GM23338 (cell line): ENCODE results near the gene KCNAB3. TPM values are rescaled to one million over a fixed set of nuclear protein-coding genes. Genes with fewer than 3 reads are reported as not detected.

Experiments used
- ATAC-seq: fragments of 200-7000 bp; cut with Tn5 transposase; 3 replicates; pipeline ENCODE4 v1.9.1; 2020
- DNase-seq: peaks from one replicate; pipeline ENCODE4 v3.0.0-alpha.2; 2015; ENCODE audit warnings: low spot score
- H2AFZ ChIP-seq: fragments of 200-600 bp; sonication (generic); 2 replicates; pipeline ENCODE4 v1.8.0; 2016; ENCODE audit warnings: antibody characterized with exemption, mild to moderate bottlenecking, moderate library complexity
- H3F3A ChIP-seq: fragments of 200-600 bp; sonication (generic); replicated peaks from 2 replicates; pipeline ENCODE4 v1.8.0; 2017; ENCODE audit warnings: antibody characterized with exemption, mixed run types, low read depth
- H3K27ac ChIP-seq: fragments of 200-600 bp; sonication (generic); 2 replicates; pipeline ENCODE4 v1.6.1; 2016; ENCODE audit warnings: low read depth
- H3K27me3 ChIP-seq: fragments of 200-600 bp; sonication (generic); 2 replicates; pipeline ENCODE4 v1.8.0; 2016; ENCODE audit warnings: mild to moderate bottlenecking, mixed run types, moderate library complexity; ENCODE audit not compliant: insufficient read depth
- H3K36me3 ChIP-seq: fragments of 200-600 bp; sonication (generic); 2 replicates; pipeline ENCODE4 v1.8.0; 2016; ENCODE audit warnings: mild to moderate bottlenecking; ENCODE audit not compliant: insufficient read depth
- H3K4me1 ChIP-seq: fragments of 200-600 bp; sonication (generic); 2 replicates; pipeline ENCODE4 v1.8.0; 2016; ENCODE audit warnings: mild to moderate bottlenecking, moderate library complexity; ENCODE audit not compliant: insufficient read depth
- H3K4me2 ChIP-seq: fragments of 200-600 bp; sonication (generic); 2 replicates; pipeline ENCODE4 v1.7.1; 2017; ENCODE audit warnings: mixed run types
- H3K4me3 ChIP-seq: fragments of 200-600 bp; sonication (generic); 2 replicates; pipeline ENCODE4 v1.6.1; 2016; ENCODE audit warnings: mixed run types
- H3K79me2 ChIP-seq: fragments of 200-600 bp; sonication (generic); replicated peaks from 2 replicates; pipeline ENCODE4 v1.8.0; 2017; ENCODE audit warnings: mild to moderate bottlenecking; ENCODE audit not compliant: insufficient read depth
- H3K9me2 ChIP-seq: fragments of 200-600 bp; sonication (generic); 2 replicates; pipeline ENCODE4 v1.8.0; 2017; ENCODE audit not compliant: insufficient read depth
- H4K20me1 ChIP-seq: fragments of 200-600 bp; sonication (generic); replicated peaks from 2 replicates; pipeline ENCODE4 v1.8.0; 2017; ENCODE audit warnings: mild to moderate bottlenecking; ENCODE audit not compliant: insufficient read depth
- H3K27ac Mint-ChIP-seq: 2 replicates; pipeline ENCODE4 v1.8.0; 2020; ENCODE audit warnings: inconsistent platforms, mild to moderate bottlenecking, moderate library complexity, mixed read lengths
- H3K27me3 Mint-ChIP-seq: 3 replicates; pipeline ENCODE4 v1.8.0; 2022; ENCODE audit warnings: low read depth, mild to moderate bottlenecking, moderate library complexity, mixed read lengths, inconsistent platforms; ENCODE audit not compliant: insufficient read depth, poor library complexity
- H3K36me3 Mint-ChIP-seq: 3 replicates; pipeline ENCODE4 v1.8.0; 2021; ENCODE audit warnings: low read depth, mild to moderate bottlenecking, inconsistent platforms, moderate library complexity, mixed read lengths
- H3K4me1 Mint-ChIP-seq: 3 replicates; pipeline ENCODE4 v1.8.0; 2020; ENCODE audit warnings: mild to moderate bottlenecking, inconsistent platforms, mixed read lengths
- H3K4me3 Mint-ChIP-seq: 3 replicates; pipeline ENCODE4 v1.8.0; 2021; ENCODE audit warnings: moderate library complexity, mild to moderate bottlenecking, inconsistent platforms, mixed read lengths
- H3K9me3 Mint-ChIP-seq: 3 replicates; pipeline ENCODE4 v1.8.0; 2020; ENCODE audit warnings: moderate library complexity, mild to moderate bottlenecking, inconsistent platforms, mixed read lengths
- CREB1 ChIP-seq: fragments of 250-450 bp; sonication (Bioruptor Pico); IDR thresholded peaks from 2 replicates; pipeline ENCODE4 v1.5.0; 2020; ENCODE audit warnings: low read depth, mild to moderate bottlenecking, moderate library complexity
- EZH2 ChIP-seq: fragments of 200-600 bp; sonication (generic); IDR thresholded peaks from one replicate; pipeline ENCODE4 v1.8.0; 2017; ENCODE audit warnings: antibody characterized with exemption, mild to moderate bottlenecking, low read depth; ENCODE audit not compliant: unreplicated experiment
- EZH2phosphoT487 ChIP-seq: fragments of 200-600 bp; sonication (generic); IDR thresholded peaks from one replicate; pipeline ENCODE4 v1.8.1; 2018; ENCODE audit warnings: antibody characterized with exemption; ENCODE audit not compliant: unreplicated experiment
- JUNB ChIP-seq: IDR thresholded peaks from one replicate; pipeline ENCODE4 v1.6.1; 2016; ENCODE audit warnings: antibody characterized with exemption; ENCODE audit not compliant: unreplicated experiment
- NANOG ChIP-seq: IDR thresholded peaks from 2 replicates; pipeline ENCODE4 v1.6.1; 2016; ENCODE audit warnings: antibody characterized with exemption, borderline replicate concordance
- POLR2AphosphoS5 ChIP-seq: IDR thresholded peaks from 2 replicates; pipeline ENCODE4 v1.6.1; 2016; ENCODE audit warnings: antibody characterized with exemption, low read depth
- STAT1 ChIP-seq: IDR thresholded peaks from one replicate; pipeline ENCODE4 v1.6.1; 2016; ENCODE audit warnings: antibody characterized with exemption; ENCODE audit not compliant: unreplicated experiment
- ZNF114 ChIP-seq: fragments of 250-450 bp; sonication (Bioruptor Pico); IDR thresholded peaks from 2 replicates; pipeline ENCODE4 v1.5.0; 2020; ENCODE audit warnings: mild to moderate bottlenecking, moderate library complexity
- ZNF331 ChIP-seq: fragments of 250-450 bp; sonication (Bioruptor Pico); IDR thresholded peaks from 2 replicates; pipeline ENCODE4 v1.5.0; 2020; ENCODE audit warnings: low read depth, mild to moderate bottlenecking, moderate library complexity
- polyA plus RNA-seq: library from polyadenylated mRNA; unstranded; fragments of >200 nt; fragmentation: Nextera tagmentation; extraction: Ambion mirVana; gene quantifications from 2 replicates; pipeline ENCODE4 v1.2.1, GENCODE V29; 2016
- total RNA-seq: library from RNA; depleted of rRNA; stranded (reverse); fragments of >200 nt; shearing (Covaris generic); gene quantifications from 2 replicates; pipeline ENCODE4 v1.2.3, GENCODE V29; 2014
- TF ChIP-seq, protein P1 (sequence below): fragments of 250-450 bp; sonication (Bioruptor Pico); IDR thresholded peaks from 2 replicates; pipeline ENCODE4 v1.5.0; 2020; ENCODE audit warnings: mild to moderate bottlenecking, moderate library complexity
- TF ChIP-seq, protein P2 (sequence below): IDR thresholded peaks from one replicate; pipeline ENCODE4 v1.6.1; 2018; ENCODE audit warnings: antibody characterized with exemption; ENCODE audit not compliant: unreplicated experiment
- TF ChIP-seq, protein P3 (sequence below), 2 experiments: fragments of 200-600 bp in 1 of 2; sonication (generic) in 1 of 2; conservative IDR thresholded peaks; 2 replicates each; pipeline versions ENCODE4 v1.5.1 to v1.6.1; 2016 to 2017; ENCODE audit warnings: antibody characterized with exemption in 2 of 2, low read depth in 2 of 2, mild to moderate bottlenecking in 2 of 2, moderate library complexity in 1 of 2
- TF ChIP-seq, protein P4 (sequence below): IDR thresholded peaks from 2 replicates; pipeline ENCODE4 v1.6.1; 2016; ENCODE audit warnings: antibody characterized with exemption

Gene KCNAB3
- total and polyA plus RNA-seq, 2 experiments from 2014 or later: 0.45 to 1.0 TPM

DNA sequence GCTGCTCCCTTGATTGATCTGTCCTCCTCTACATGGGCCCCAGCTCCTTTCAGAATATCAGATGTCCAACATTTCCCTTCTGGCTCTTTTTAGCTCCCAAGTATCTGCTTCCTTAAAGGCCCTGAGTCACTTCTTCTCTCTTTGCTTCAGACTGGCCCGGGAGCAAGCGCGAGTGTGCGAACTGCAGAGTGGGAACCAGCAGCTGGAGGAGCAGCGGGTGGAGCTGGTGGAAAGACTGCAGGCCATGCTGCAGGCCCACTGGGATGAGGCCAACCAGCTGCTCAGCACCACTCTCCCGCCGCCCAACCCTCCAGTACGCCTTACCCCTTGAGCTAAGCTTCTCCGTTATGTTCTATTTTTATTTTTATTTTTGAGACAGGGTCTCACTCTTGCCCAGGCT is 14.7 kb upstream of the KCNAB3 start:
- ATAC-seq: no peak
- H3K27me3 Mint-ChIP-seq: peaks cover 5% of the 10 kb centered on the region
- no peaks in the 10 kb centered on the region for H3K4me1 ChIP-seq
- DNase-seq: no peak
- H3F3A ChIP-seq: no peaks in the 10 kb centered on the region
- no peak overlapping the region for H3K4me2 ChIP-seq
- no peaks in the 10 kb centered on the region for H3K9me2 ChIP-seq
- TF ChIP-seq, protein P1, sequence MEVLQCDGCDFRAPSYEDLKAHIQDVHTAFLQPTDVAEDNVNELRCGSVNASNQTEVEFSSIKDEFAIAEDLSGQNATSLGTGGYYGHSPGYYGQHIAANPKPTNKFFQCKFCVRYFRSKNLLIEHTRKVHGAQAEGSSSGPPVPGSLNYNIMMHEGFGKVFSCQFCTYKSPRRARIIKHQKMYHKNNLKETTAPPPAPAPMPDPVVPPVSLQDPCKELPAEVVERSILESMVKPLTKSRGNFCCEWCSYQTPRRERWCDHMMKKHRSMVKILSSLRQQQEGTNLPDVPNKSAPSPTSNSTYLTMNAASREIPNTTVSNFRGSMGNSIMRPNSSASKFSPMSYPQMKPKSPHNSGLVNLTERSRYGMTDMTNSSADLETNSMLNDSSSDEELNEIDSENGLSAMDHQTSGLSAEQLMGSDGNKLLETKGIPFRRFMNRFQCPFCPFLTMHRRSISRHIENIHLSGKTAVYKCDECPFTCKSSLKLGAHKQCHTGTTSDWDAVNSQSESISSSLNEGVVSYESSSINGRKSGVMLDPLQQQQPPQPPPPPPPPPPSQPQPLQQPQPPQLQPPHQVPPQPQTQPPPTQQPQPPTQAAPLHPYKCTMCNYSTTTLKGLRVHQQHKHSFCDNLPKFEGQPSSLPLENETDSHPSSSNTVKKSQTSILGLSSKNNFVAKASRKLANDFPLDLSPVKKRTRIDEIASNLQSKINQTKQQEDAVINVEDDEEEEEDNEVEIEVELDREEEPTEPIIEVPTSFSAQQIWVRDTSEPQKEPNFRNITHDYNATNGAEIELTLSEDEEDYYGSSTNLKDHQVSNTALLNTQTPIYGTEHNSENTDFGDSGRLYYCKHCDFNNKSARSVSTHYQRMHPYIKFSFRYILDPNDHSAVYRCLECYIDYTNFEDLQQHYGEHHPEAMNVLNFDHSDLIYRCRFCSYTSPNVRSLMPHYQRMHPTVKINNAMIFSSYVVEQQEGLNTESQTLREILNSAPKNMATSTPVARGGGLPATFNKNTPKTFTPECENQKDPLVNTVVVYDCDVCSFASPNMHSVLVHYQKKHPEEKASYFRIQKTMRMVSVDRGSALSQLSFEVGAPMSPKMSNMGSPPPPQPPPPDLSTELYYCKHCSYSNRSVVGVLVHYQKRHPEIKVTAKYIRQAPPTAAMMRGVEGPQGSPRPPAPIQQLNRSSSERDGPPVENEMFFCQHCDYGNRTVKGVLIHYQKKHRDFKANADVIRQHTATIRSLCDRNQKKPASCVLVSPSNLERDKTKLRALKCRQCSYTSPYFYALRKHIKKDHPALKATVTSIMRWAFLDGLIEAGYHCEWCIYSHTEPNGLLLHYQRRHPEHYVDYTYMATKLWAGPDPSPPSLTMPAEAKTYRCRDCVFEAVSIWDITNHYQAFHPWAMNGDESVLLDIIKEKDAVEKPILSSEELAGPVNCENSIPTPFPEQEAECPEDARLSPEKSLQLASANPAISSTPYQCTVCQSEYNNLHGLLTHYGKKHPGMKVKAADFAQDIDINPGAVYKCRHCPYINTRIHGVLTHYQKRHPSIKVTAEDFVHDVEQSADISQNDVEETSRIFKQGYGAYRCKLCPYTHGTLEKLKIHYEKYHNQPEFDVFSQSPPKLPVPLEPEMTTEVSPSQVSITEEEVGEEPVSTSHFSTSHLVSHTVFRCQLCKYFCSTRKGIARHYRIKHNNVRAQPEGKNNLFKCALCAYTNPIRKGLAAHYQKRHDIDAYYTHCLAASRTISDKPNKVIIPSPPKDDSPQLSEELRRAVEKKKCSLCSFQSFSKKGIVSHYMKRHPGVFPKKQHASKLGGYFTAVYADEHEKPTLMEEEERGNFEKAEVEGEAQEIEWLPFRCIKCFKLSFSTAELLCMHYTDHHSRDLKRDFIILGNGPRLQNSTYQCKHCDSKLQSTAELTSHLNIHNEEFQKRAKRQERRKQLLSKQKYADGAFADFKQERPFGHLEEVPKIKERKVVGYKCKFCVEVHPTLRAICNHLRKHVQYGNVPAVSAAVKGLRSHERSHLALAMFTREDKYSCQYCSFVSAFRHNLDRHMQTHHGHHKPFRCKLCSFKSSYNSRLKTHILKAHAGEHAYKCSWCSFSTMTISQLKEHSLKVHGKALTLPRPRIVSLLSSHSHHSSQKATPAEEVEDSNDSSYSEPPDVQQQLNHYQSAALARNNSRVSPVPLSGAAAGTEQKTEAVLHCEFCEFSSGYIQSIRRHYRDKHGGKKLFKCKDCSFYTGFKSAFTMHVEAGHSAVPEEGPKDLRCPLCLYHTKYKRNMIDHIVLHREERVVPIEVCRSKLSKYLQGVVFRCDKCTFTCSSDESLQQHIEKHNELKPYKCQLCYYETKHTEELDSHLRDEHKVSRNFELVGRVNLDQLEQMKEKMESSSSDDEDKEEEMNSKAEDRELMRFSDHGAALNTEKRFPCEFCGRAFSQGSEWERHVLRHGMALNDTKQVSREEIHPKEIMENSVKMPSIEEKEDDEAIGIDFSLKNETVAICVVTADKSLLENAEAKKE (CRISPR knock-in tag): no peak
- TF ChIP-seq EZH2phosphoT487: no peak
- TF ChIP-seq CREB1 (CRISPR knock-in tag): no peak
- TF ChIP-seq, protein P2, sequence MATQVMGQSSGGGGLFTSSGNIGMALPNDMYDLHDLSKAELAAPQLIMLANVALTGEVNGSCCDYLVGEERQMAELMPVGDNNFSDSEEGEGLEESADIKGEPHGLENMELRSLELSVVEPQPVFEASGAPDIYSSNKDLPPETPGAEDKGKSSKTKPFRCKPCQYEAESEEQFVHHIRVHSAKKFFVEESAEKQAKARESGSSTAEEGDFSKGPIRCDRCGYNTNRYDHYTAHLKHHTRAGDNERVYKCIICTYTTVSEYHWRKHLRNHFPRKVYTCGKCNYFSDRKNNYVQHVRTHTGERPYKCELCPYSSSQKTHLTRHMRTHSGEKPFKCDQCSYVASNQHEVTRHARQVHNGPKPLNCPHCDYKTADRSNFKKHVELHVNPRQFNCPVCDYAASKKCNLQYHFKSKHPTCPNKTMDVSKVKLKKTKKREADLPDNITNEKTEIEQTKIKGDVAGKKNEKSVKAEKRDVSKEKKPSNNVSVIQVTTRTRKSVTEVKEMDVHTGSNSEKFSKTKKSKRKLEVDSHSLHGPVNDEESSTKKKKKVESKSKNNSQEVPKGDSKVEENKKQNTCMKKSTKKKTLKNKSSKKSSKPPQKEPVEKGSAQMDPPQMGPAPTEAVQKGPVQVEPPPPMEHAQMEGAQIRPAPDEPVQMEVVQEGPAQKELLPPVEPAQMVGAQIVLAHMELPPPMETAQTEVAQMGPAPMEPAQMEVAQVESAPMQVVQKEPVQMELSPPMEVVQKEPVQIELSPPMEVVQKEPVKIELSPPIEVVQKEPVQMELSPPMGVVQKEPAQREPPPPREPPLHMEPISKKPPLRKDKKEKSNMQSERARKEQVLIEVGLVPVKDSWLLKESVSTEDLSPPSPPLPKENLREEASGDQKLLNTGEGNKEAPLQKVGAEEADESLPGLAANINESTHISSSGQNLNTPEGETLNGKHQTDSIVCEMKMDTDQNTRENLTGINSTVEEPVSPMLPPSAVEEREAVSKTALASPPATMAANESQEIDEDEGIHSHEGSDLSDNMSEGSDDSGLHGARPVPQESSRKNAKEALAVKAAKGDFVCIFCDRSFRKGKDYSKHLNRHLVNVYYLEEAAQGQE: no peak
- no peak for TF ChIP-seq NANOG
- TF ChIP-seq JUNB: no peak
- TF ChIP-seq, protein P3, sequence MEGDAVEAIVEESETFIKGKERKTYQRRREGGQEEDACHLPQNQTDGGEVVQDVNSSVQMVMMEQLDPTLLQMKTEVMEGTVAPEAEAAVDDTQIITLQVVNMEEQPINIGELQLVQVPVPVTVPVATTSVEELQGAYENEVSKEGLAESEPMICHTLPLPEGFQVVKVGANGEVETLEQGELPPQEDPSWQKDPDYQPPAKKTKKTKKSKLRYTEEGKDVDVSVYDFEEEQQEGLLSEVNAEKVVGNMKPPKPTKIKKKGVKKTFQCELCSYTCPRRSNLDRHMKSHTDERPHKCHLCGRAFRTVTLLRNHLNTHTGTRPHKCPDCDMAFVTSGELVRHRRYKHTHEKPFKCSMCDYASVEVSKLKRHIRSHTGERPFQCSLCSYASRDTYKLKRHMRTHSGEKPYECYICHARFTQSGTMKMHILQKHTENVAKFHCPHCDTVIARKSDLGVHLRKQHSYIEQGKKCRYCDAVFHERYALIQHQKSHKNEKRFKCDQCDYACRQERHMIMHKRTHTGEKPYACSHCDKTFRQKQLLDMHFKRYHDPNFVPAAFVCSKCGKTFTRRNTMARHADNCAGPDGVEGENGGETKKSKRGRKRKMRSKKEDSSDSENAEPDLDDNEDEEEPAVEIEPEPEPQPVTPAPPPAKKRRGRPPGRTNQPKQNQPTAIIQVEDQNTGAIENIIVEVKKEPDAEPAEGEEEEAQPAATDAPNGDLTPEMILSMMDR (conservative IDR thresholded peaks at IDR 0.05; ENCODE audit: low read depth in 2 of 2): no peak
- TF ChIP-seq POLR2AphosphoS5: no peak
- TF ChIP-seq, protein P4, sequence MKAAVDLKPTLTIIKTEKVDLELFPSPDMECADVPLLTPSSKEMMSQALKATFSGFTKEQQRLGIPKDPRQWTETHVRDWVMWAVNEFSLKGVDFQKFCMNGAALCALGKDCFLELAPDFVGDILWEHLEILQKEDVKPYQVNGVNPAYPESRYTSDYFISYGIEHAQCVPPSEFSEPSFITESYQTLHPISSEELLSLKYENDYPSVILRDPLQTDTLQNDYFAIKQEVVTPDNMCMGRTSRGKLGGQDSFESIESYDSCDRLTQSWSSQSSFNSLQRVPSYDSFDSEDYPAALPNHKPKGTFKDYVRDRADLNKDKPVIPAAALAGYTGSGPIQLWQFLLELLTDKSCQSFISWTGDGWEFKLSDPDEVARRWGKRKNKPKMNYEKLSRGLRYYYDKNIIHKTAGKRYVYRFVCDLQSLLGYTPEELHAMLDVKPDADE: no peak
- no peak for TF ChIP-seq STAT1
- TF ChIP-seq ZNF114 (CRISPR knock-in tag): no peak
- no peak for TF ChIP-seq ZNF331 (CRISPR knock-in tag)
- TF ChIP-seq EZH2: no peak
- no peaks in the 10 kb centered on the region for H3K27me3 ChIP-seq
- H3K9me3 Mint-ChIP-seq: no peaks in the 10 kb centered on the region
- H3K79me2 ChIP-seq: no peaks in the 10 kb centered on the region
- no peak overlapping the region for H2AFZ ChIP-seq
- H3K27ac Mint-ChIP-seq: no peak overlapping the region
- H3K36me3 Mint-ChIP-seq: peaks cover 76% of the 10 kb centered on the region
- H3K4me3 Mint-ChIP-seq: no peak overlapping the region
- H3K36me3 ChIP-seq: peaks cover 1% of the 10 kb centered on the region
- H4K20me1 ChIP-seq: no peaks in the 10 kb centered on the region; the same call in none of the 2 replicates
- no peak overlapping the region for H3K4me3 ChIP-seq
- H3K27ac ChIP-seq: no peak overlapping the region
- H3K4me1 Mint-ChIP-seq: no peaks in the 10 kb centered on the region
